SK-N-MC (cell line): ENCODE results near the gene DLGAP1.

Experiments
- EZH2 ChIP-seq: fragments of 200-600 bp; sonication (generic); IDR thresholded peaks from one replicate; pipeline ENCODE4 v1.6.1; 2017; ENCODE audit warnings: antibody characterized with exemption
- POLR2AphosphoS5 ChIP-seq: IDR thresholded peaks from 2 replicates; pipeline ENCODE4 v1.6.1; 2012; ENCODE audit warnings: mild to moderate bottlenecking, low read depth, low read length, borderline replicate concordance

DNA sequence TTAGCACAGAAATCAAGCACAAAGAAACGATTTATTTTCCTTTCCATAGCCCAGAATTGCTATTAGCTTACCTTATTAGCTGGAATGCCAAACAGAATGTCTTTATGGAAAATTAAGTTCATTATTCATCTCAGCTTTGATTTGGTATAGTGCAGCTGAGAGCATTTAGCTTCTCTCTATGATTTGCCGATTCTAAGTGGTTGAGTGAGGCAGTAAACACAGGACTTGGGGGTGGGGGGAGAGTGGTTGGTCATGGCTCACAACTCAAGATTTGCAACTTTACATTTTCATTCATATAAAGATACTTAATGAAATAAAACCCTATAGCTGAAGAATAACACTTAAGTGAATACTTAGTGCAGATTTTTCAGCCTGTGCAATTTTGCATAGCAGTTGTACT is 609.9 kb downstream of the DLGAP1 start:
- no peak for TF ChIP-seq EZH2
- TF ChIP-seq POLR2AphosphoS5 = no peak
